Liver (tissue), 3 donors: ENCODE results near the gene PATE2.

Experiments
- CTCF ChIP-seq: fragments of 150-350 bp; IDR thresholded peaks from 2 replicates; pipeline ENCODE4 v1.5.1; 2017; ENCODE audit warnings: improper control_type of control experiment, low read depth, low read length; ENCODE audit not compliant: missing input control
- EGR1 ChIP-seq, 2 donors: IDR thresholded peaks; 2 replicates each; pipeline ENCODE4 v1.6.1; 2016 to 2018; ENCODE audit warnings: antibody characterized with exemption in 2 of 2, low read depth in 2 of 2
- GABPA ChIP-seq, 2 donors: IDR thresholded peaks in 1 of 2; conservative IDR thresholded peaks in 1 of 2; 2 replicates each; pipeline ENCODE4 v1.6.1; 2016; ENCODE audit warnings: antibody characterized with exemption in 2 of 2, mild to moderate bottlenecking in 1 of 2, moderate library complexity in 1 of 2
- HNF4G ChIP-seq: IDR thresholded peaks from 2 replicates; pipeline ENCODE4 v1.6.1; 2016; ENCODE audit warnings: antibody characterized with exemption
- MAX ChIP-seq: IDR thresholded peaks from 2 replicates; pipeline ENCODE4 v1.6.1; 2016; ENCODE audit warnings: antibody characterized with exemption
- TAF1 ChIP-seq: conservative IDR thresholded peaks from 2 replicates; pipeline ENCODE4 v1.6.1; 2016; ENCODE audit warnings: antibody characterized with exemption, mild to moderate bottlenecking
- donor health status: healthy.
- donor health status: healthy.

- TF ChIP-seq CTCF (no peak), GABPA (IDR thresholded peaks at IDR 0.05 in 1 of 2, conservative IDR thresholded peaks at IDR 0.05 in 1 of 2) (no peak), TAF1 (no peak), EGR1 (IDR thresholded peaks at IDR 0.05; ENCODE audit: low read depth in 2 of 2) (no peak), MAX (no peak), HNF4G (no peak)
Observed at GRCh38 chr11:125766251-125766650, 12.4 kb downstream of the PATE2 start.
